Neural progenitor cell (in vitro differentiated cells): ENCODE results near the gene NPEPL1. TPM values are rescaled to one million over a fixed set of nuclear protein-coding genes. Genes with fewer than 3 reads are reported as not detected.
"Not testable (repeated sequence)": the region's sequence is repeated elsewhere in the genome, so short reads cannot be mapped to it uniquely, and the experiment has no call there.

Experiments
- DNase-seq: peaks from one replicate; pipeline ENCODE4 v3.0.0-alpha.2; 2016; ENCODE audit warnings: low spot score
- H2AFZ ChIP-seq: fragments of 200-600 bp; sonication (generic); replicated peaks from 2 replicates; pipeline ENCODE4 v1.6.1; 2016; ENCODE audit warnings: antibody characterized with exemption
- H3F3A ChIP-seq: fragments of 200-600 bp; sonication (generic); 2 replicates; pipeline ENCODE4 v1.6.1; 2016; ENCODE audit warnings: antibody characterized with exemption, low read depth
- H3K27ac ChIP-seq: fragments of 200-600 bp; sonication (generic); 2 replicates; pipeline ENCODE4 v1.5.1; 2016; ENCODE audit warnings: mild to moderate bottlenecking
- H3K27me3 ChIP-seq: fragments of 200-600 bp; sonication (generic); 2 replicates; pipeline ENCODE4 v1.6.1; 2016; ENCODE audit warnings: mild to moderate bottlenecking, moderate library complexity
- H3K36me3 ChIP-seq: fragments of 200-600 bp; sonication (generic); 2 replicates; pipeline ENCODE4 v1.5.1; 2016
- H3K4me1 ChIP-seq: fragments of 200-600 bp; sonication (generic); 2 replicates; pipeline ENCODE4 v1.6.1; 2016; ENCODE audit warnings: mixed run types
- H3K4me2 ChIP-seq: fragments of 200-600 bp; sonication (generic); 2 replicates; pipeline ENCODE4 v1.6.1; 2016
- H3K4me3 ChIP-seq: fragments of 200-600 bp; sonication (generic); 2 replicates; pipeline ENCODE4 v1.5.1; 2016
- H3K79me2 ChIP-seq: fragments of 200-600 bp; sonication (generic); 2 replicates; pipeline ENCODE4 v1.6.1; 2016; ENCODE audit warnings: low read depth
- H3K9ac ChIP-seq: fragments of 200-600 bp; sonication (generic); 2 replicates; pipeline ENCODE4 v1.6.1; 2016
- H3K9me3 ChIP-seq: fragments of 200-600 bp; sonication (generic); 2 replicates; pipeline ENCODE4 v1.5.1; 2016; ENCODE audit warnings: low read depth
- H4K20me1 ChIP-seq: fragments of 200-600 bp; sonication (generic); 2 replicates; pipeline ENCODE4 v1.6.1; 2016; ENCODE audit warnings: low read depth
- H3K27ac Mint-ChIP-seq: 3 replicates; pipeline ENCODE4 v1.8.0; 2021; ENCODE audit warnings: mixed read lengths
- H3K27me3 Mint-ChIP-seq: 2 replicates; pipeline ENCODE4 v1.8.0; 2022; ENCODE audit warnings: low read depth, mild to moderate bottlenecking, inconsistent platforms, moderate library complexity, mixed read lengths; ENCODE audit not compliant: insufficient read depth
- H3K36me3 Mint-ChIP-seq: 3 replicates; pipeline ENCODE4 v1.8.0; 2021; ENCODE audit warnings: mixed read lengths
- H3K4me1 Mint-ChIP-seq: 3 replicates; pipeline ENCODE4 v1.8.0; 2021; ENCODE audit warnings: mixed read lengths
- H3K4me3 Mint-ChIP-seq: 3 replicates; pipeline ENCODE4 v1.8.0; 2021; ENCODE audit warnings: mild to moderate bottlenecking, moderate library complexity, mixed read lengths
- H3K9me3 Mint-ChIP-seq: 3 replicates; pipeline ENCODE4 v1.8.0; 2020; ENCODE audit warnings: mixed read lengths
- EZH2 ChIP-seq: fragments of 200-600 bp; sonication (generic); IDR thresholded peaks from 2 replicates; pipeline ENCODE4 v1.6.1; 2017; ENCODE audit warnings: antibody characterized with exemption, mild to moderate bottlenecking, moderate library complexity
- EZH2phosphoT487 ChIP-seq: fragments of 200-600 bp; sonication (generic); IDR thresholded peaks from 2 replicates; pipeline ENCODE4 v1.6.1; 2017; ENCODE audit warnings: antibody characterized with exemption
- total RNA-seq: library from RNA; depleted of rRNA; stranded (reverse); fragments of >200 nt; gene quantifications from 2 replicates; pipeline ENCODE4 v1.2.3, GENCODE V29; 2015; ENCODE audit warnings: low replicate concordance
- TF ChIP-seq, protein P1 (sequence below): fragments of 200-600 bp; sonication (generic); IDR thresholded peaks from 2 replicates; pipeline ENCODE4 v1.5.1; 2017; ENCODE audit warnings: antibody characterized with exemption, mild to moderate bottlenecking

Gene NPEPL1
- total RNA-seq, 1 donor from 2014 or later, result 10.9 TPM

GRCh38 chr20:58755766-58756449, 63.3 kb downstream of the NPEPL1 start:
- Histone ChIP-seq H3K9me3 (no peaks in the 10 kb centered on the region), H4K20me1 (no peaks in the 10 kb centered on the region), H3K4me2 (no peak overlapping the region), H3F3A (no peaks in the 10 kb centered on the region), H2AFZ (no peak overlapping the region), H3K79me2 (no peaks in the 10 kb centered on the region), H3K9ac (no peak overlapping the region), H3K27ac (no peak overlapping the region), H3K4me3 (no peak overlapping the region), H3K27me3 (peaks cover 67% of the 10 kb centered on the region), H3K36me3 (no peaks in the 10 kb centered on the region), H3K4me1 (peaks cover 11% of the 10 kb centered on the region)
- TF ChIP-seq EZH2phosphoT487 (no peak), EZH2 (no peak)
- TF ChIP-seq, protein P1, sequence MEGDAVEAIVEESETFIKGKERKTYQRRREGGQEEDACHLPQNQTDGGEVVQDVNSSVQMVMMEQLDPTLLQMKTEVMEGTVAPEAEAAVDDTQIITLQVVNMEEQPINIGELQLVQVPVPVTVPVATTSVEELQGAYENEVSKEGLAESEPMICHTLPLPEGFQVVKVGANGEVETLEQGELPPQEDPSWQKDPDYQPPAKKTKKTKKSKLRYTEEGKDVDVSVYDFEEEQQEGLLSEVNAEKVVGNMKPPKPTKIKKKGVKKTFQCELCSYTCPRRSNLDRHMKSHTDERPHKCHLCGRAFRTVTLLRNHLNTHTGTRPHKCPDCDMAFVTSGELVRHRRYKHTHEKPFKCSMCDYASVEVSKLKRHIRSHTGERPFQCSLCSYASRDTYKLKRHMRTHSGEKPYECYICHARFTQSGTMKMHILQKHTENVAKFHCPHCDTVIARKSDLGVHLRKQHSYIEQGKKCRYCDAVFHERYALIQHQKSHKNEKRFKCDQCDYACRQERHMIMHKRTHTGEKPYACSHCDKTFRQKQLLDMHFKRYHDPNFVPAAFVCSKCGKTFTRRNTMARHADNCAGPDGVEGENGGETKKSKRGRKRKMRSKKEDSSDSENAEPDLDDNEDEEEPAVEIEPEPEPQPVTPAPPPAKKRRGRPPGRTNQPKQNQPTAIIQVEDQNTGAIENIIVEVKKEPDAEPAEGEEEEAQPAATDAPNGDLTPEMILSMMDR, result no peak
- H3K4me3 Mint-ChIP-seq, result no peak overlapping the region
- peaks cover 3% of the 10 kb centered on the region for H3K9me3 Mint-ChIP-seq
- no peak for DNase-seq
- H3K27me3 Mint-ChIP-seq, result peaks cover under 1% of the 10 kb centered on the region
- H3K36me3 Mint-ChIP-seq, result no peaks in the 10 kb centered on the region
- H3K4me1 Mint-ChIP-seq, result peaks cover 9% of the 10 kb centered on the region
- H3K27ac Mint-ChIP-seq, result no peak overlapping the region

- peaks cover 3% of the 10 kb centered on the region for H3K9me3 Mint-ChIP-seq
- Histone ChIP-seq H3K27me3 (peaks cover 62% of the 10 kb centered on the region), H3K4me1 (peaks cover 11% of the 10 kb centered on the region), H3K4me2 (no peak overlapping the region), H3K9ac (no peak overlapping the region), H3K36me3 (no peaks in the 10 kb centered on the region), H3K4me3 (no peak overlapping the region), H3K79me2 (no peaks in the 10 kb centered on the region), H3K27ac (no peak overlapping the region), H3F3A (no peaks in the 10 kb centered on the region), H4K20me1 (no peaks in the 10 kb centered on the region), H2AFZ (no peak overlapping the region), H3K9me3 (no peaks in the 10 kb centered on the region)
- DNase-seq, result no peak
- no peak overlapping the region for H3K27ac Mint-ChIP-seq
- peaks cover 2% of the 10 kb centered on the region for H3K27me3 Mint-ChIP-seq
- H3K36me3 Mint-ChIP-seq, result no peaks in the 10 kb centered on the region
- peaks cover 9% of the 10 kb centered on the region for H3K4me1 Mint-ChIP-seq
- no peak overlapping the region for H3K4me3 Mint-ChIP-seq
- TF ChIP-seq, protein P1, result no peak
- TF ChIP-seq EZH2phosphoT487, result no peak
- TF ChIP-seq EZH2, result no peak
Measured at GRCh38 chr20:58756450-58756775, 63.8 kb downstream of the NPEPL1 start.

GRCh38 chr20:58757647-58758046, 65.0 kb downstream of the NPEPL1 start:
- H3K36me3 ChIP-seq, H3K4me2 ChIP-seq, H3K27me3 Mint-ChIP-seq, H3K4me1 Mint-ChIP-seq, H4K20me1 ChIP-seq, H3K9me3 Mint-ChIP-seq, H3F3A ChIP-seq, H3K27ac Mint-ChIP-seq, H3K27ac ChIP-seq, H3K4me3 Mint-ChIP-seq, H3K4me3 ChIP-seq, H3K9me3 ChIP-seq, H3K36me3 Mint-ChIP-seq, DNase-seq, H2AFZ ChIP-seq, H3K79me2 ChIP-seq, H3K9ac ChIP-seq: not testable (repeated sequence)
- Histone ChIP-seq H3K4me1 (peaks cover 11% of the 10 kb centered on the region), H3K27me3 (peaks cover 50% of the 10 kb centered on the region)

DNA sequence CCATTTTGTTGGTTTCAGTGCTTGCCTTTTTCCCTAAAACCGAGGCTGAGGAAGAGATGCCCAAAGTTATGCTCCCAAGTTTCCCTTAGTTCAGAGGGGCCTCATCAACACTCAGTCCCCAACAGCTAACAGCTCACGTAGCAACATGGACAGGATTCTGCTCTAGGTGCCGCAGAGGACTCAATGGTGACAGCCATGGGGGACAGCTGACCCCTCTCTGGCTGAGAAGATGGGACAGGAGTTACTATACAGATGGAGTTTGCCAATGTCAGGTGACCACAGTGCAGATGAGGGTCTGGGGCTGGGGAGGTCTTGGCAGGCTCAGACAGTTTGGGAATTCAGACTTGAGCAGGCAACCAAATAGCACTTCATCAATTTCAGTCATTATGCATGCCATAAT, 67.3 kb downstream of the NPEPL1 start:
- Mint-ChIP-seq H3K4me3 (no peak overlapping the region), H3K4me1 (no peaks in the 10 kb centered on the region), H3K36me3 (no peaks in the 10 kb centered on the region), H3K9me3 (peaks cover 13% of the 10 kb centered on the region), H3K27me3 (peaks cover 2% of the 10 kb centered on the region), H3K27ac (no peak overlapping the region)
- Histone ChIP-seq H3K4me3 (no peak overlapping the region), H4K20me1 (no peaks in the 10 kb centered on the region), H3K79me2 (no peaks in the 10 kb centered on the region), H3K27ac (no peak overlapping the region), H3K9ac (no peak overlapping the region), H2AFZ (no peak overlapping the region), H3K27me3 (peaks cover 27% of the 10 kb centered on the region), H3K36me3 (no peaks in the 10 kb centered on the region), H3F3A (no peaks in the 10 kb centered on the region), H3K9me3 (no peaks in the 10 kb centered on the region), H3K4me1 (no peaks in the 10 kb centered on the region), H3K4me2 (no peak overlapping the region)
- DNase-seq, result no peak
- TF ChIP-seq, protein P1, result no peak
- no peak for TF ChIP-seq EZH2phosphoT487
- TF ChIP-seq EZH2, result no peak
